ENCODE results near the gene CCDC102A. TPM values are rescaled to one million over a fixed set of nuclear protein-coding genes. Genes with fewer than 3 reads are reported as not detected.

The CCDC102A gene
- total RNA-seq, 4 donors from 2014 or later, result 8.7 to 23.6 (median 22.0) TPM

- peak overlapping the region; percentile 91 to 94 for H3K27ac ChIP-seq
- H3K4me1 ChIP-seq, result peaks cover 5 to 21% of the 10 kb centered on the region in 2 donors
- peak; percentile 49 to 64 for DNase-seq
- intact Hi-C loops (cut with DNase I; ENCODE audit: low total_unique reads), result no loop called here
- TF ChIP-seq CTCF (IDR thresholded peaks at IDR 0.05) (no peak), POLR2A (IDR thresholded peaks at IDR 0.05) (no peak)
- no peaks in the 10 kb centered on the region for H3K36me3 ChIP-seq
- H3K27me3 ChIP-seq, result no peaks in the 10 kb centered on the region
- H3K9me3 ChIP-seq, result no peaks in the 10 kb centered on the region
- peak overlapping the region; percentile 70 to 92 for H3K4me3 ChIP-seq
Measured at GRCh38 chr16:57534881-57535658, 1.3 kb downstream of the CCDC102A start.

- Histone ChIP-seq H3K9me3 (no peaks in the 10 kb centered on the region), H3K27me3 (no peaks in the 10 kb centered on the region), H3K4me3 (no peak overlapping the region), H3K4me1 (peaks cover 5 to 21% of the 10 kb centered on the region in 2 donors), H3K27ac (peak overlapping the region; percentile 91 to 94), H3K36me3 (no peaks in the 10 kb centered on the region)
- TF ChIP-seq CTCF (IDR thresholded peaks at IDR 0.05) (no peak), POLR2A (IDR thresholded peaks at IDR 0.05) (no peak)
- peak; percentile 8 to 12 for DNase-seq
- intact Hi-C loops (cut with DNase I; ENCODE audit: low total_unique reads), result no loop called here
Measured at GRCh38 chr16:57534337-57534880, 2.0 kb downstream of the CCDC102A start.

- no peaks in the 10 kb centered on the region for H3K27me3 ChIP-seq
- no peak overlapping the region for H3K4me3 ChIP-seq
- H3K36me3 ChIP-seq, result no peaks in the 10 kb centered on the region
- intact Hi-C loops (cut with DNase I; ENCODE audit: low total_unique reads), result no loop called here
- peak; percentile 29 to 56 for DNase-seq
- no peak for TF ChIP-seq CTCF (IDR thresholded peaks at IDR 0.05)
- TF ChIP-seq POLR2A (IDR thresholded peaks at IDR 0.05), result no peak
- H3K4me1 ChIP-seq, result peaks cover 5 to 21% of the 10 kb centered on the region in 2 donors
- H3K9me3 ChIP-seq, result no peaks in the 10 kb centered on the region
- peak overlapping the region in 1 of 2 donors; percentile 91 for H3K27ac ChIP-seq
Measured at GRCh38 chr16:57533431-57534336, 2.7 kb downstream of the CCDC102A start.

- DNase-seq, result peak in 1 of 2 donors; percentile 11
- intact Hi-C loops (cut with DNase I; ENCODE audit: low total_unique reads), result no loop called here
- TF ChIP-seq POLR2A (IDR thresholded peaks at IDR 0.05) (no peak), CTCF (IDR thresholded peaks at IDR 0.05) (no peak)
- Histone ChIP-seq H3K27ac (no peak overlapping the region), H3K9me3 (no peaks in the 10 kb centered on the region), H3K4me3 (no peak overlapping the region), H3K4me1 (peaks cover 5 to 21% of the 10 kb centered on the region in 2 donors), H3K36me3 (no peaks in the 10 kb centered on the region), H3K27me3 (no peaks in the 10 kb centered on the region)
Measured at GRCh38 chr16:57532266-57532625, 4.1 kb downstream of the CCDC102A start.

All from uterus (tissue), 4 donors.